ENCODE data around the gene MED22.

- TF ChIP-seq CREB5 (CRISPR knock-in tag; IDR thresholded peaks at IDR 0.05; ENCODE audit: low read depth) (no peak), CSRNP3 (CRISPR knock-in tag; IDR thresholded peaks at IDR 0.05) (no peak), ARNTL (CRISPR knock-in tag; IDR thresholded peaks at IDR 0.05; ENCODE audit: borderline replicate concordance, low read depth) (no peak)
Observed at GRCh38 chr9:133366435-133366834, 18.5 kb upstream of the MED22 start.
